HepG2 (cell line): ENCODE data around the gene BCO2.

Experiments
- ADNP ChIP-seq: sonication (generic); formaldehyde crosslinking; IDR thresholded peaks from 2 replicates; pipeline ENCODE4 v1.4.0; 2020; ENCODE audit warnings: missing genetic modification reagents
- CCDC6 ChIP-seq: sonication (generic); formaldehyde crosslinking; IDR thresholded peaks from 2 replicates; pipeline ENCODE4 v1.8.1; 2022; ENCODE audit warnings: mild to moderate bottlenecking, missing genetic modification reagents, moderate library complexity
- FOXA3 ChIP-seq: IDR thresholded peaks from 2 replicates; pipeline ENCODE4 v1.6.1; 2016; ENCODE audit warnings: missing genetic modification reagents, missing compliant biosample characterization
- HINFP ChIP-seq: sonication (generic); formaldehyde crosslinking; IDR thresholded peaks from 2 replicates; pipeline ENCODE4 v1.4.0; 2020; ENCODE audit warnings: low read depth, mild to moderate bottlenecking, missing genetic modification reagents
- PHF8 ChIP-seq: sonication (generic); formaldehyde crosslinking; IDR thresholded peaks from 2 replicates; pipeline ENCODE4 v1.5.0; 2020; ENCODE audit warnings: missing genetic modification reagents
- PITX1 ChIP-seq: sonication (generic); formaldehyde crosslinking; IDR thresholded peaks from 2 replicates; pipeline ENCODE4 v1.5.1; 2020; ENCODE audit warnings: mild to moderate bottlenecking, missing genetic modification reagents
- POLR2A ChIP-seq, 2 experiments: IDR thresholded peaks; 2 replicates each; pipeline ENCODE4 v1.6.1; 2011; ENCODE audit warnings: low read depth in 2 of 2, low read length in 2 of 2, mild to moderate bottlenecking in 1 of 2, moderate library complexity in 1 of 2; ENCODE audit not compliant: insufficient read depth in 1 of 2
- POLR2AphosphoS5 ChIP-seq: IDR thresholded peaks from 2 replicates; pipeline ENCODE4 v1.6.1; 2012; ENCODE audit warnings: low read depth, low read length
- TIGD3 ChIP-seq: sonication (generic); formaldehyde crosslinking; IDR thresholded peaks from 2 replicates; pipeline ENCODE4 v1.5.1; 2020; ENCODE audit warnings: mild to moderate bottlenecking, missing genetic modification reagents, borderline replicate concordance
- ZNF10 ChIP-seq: sonication (generic); formaldehyde crosslinking; IDR thresholded peaks from 2 replicates; pipeline ENCODE4 v1.4.0; 2020; ENCODE audit warnings: mild to moderate bottlenecking, low read depth, missing genetic modification reagents, borderline replicate concordance
- TF ChIP-seq, protein P1 (sequence below): sonication (generic); formaldehyde crosslinking; IDR thresholded peaks from 2 replicates; pipeline ENCODE4 v1.8.0; 2022; ENCODE audit warnings: mild to moderate bottlenecking, missing genetic modification reagents
- TF ChIP-seq, protein P2 (sequence below): sonication (generic); formaldehyde crosslinking; IDR thresholded peaks from 2 replicates; pipeline ENCODE4 v1.8.1; 2023; ENCODE audit warnings: mild to moderate bottlenecking, missing genetic modification reagents
- TF ChIP-seq, protein P3 (sequence below): sonication (generic); formaldehyde crosslinking; IDR thresholded peaks from 2 replicates; pipeline ENCODE4 v1.4.0; 2020; ENCODE audit warnings: missing genetic modification reagents

GRCh38 chr11:112166562-112166961 lies 8.8 kb upstream of the BCO2 start:
- TF ChIP-seq ADNP (CRISPR knock-in tag) = no peak
- TF ChIP-seq, protein P1, sequence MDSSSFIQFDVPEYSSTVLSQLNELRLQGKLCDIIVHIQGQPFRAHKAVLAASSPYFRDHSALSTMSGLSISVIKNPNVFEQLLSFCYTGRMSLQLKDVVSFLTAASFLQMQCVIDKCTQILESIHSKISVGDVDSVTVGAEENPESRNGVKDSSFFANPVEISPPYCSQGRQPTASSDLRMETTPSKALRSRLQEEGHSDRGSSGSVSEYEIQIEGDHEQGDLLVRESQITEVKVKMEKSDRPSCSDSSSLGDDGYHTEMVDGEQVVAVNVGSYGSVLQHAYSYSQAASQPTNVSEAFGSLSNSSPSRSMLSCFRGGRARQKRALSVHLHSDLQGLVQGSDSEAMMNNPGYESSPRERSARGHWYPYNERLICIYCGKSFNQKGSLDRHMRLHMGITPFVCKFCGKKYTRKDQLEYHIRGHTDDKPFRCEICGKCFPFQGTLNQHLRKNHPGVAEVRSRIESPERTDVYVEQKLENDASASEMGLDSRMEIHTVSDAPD = no peak
- TF ChIP-seq, protein P2, sequence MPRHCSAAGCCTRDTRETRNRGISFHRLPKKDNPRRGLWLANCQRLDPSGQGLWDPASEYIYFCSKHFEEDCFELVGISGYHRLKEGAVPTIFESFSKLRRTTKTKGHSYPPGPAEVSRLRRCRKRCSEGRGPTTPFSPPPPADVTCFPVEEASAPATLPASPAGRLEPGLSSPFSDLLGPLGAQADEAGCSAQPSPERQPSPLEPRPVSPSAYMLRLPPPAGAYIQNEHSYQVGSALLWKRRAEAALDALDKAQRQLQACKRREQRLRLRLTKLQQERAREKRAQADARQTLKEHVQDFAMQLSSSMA (CRISPR knock-in tag) = no peak
- TF ChIP-seq POLR2A (IDR thresholded peaks at IDR 0.05; ENCODE audit: insufficient read depth in 1 of 2, low read depth in 2 of 2, low read length in 2 of 2) = no peak
- TF ChIP-seq ZNF10 (CRISPR knock-in tag) = no peak
- TF ChIP-seq CCDC6 (CRISPR knock-in tag) = no peak
- TF ChIP-seq PITX1 (CRISPR knock-in tag) = no peak
- no peak for TF ChIP-seq PHF8 (CRISPR knock-in tag)
- TF ChIP-seq TIGD3 (CRISPR knock-in tag) = no peak
- TF ChIP-seq, protein P3, sequence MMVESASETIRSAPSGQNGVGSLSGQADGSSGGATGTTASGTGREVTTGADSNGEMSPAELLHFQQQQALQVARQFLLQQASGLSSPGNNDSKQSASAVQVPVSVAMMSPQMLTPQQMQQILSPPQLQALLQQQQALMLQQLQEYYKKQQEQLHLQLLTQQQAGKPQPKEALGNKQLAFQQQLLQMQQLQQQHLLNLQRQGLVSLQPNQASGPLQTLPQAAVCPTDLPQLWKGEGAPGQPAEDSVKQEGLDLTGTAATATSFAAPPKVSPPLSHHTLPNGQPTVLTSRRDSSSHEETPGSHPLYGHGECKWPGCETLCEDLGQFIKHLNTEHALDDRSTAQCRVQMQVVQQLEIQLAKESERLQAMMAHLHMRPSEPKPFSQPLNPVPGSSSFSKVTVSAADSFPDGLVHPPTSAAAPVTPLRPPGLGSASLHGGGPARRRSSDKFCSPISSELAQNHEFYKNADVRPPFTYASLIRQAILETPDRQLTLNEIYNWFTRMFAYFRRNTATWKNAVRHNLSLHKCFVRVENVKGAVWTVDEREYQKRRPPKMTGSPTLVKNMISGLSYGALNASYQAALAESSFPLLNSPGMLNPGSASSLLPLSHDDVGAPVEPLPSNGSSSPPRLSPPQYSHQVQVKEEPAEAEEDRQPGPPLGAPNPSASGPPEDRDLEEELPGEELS = no peak
- TF ChIP-seq FOXA3 (CRISPR knock-in tag) = 0 out of 2 replicates have a peak, but pooled peaks have one; percentile 13
- TF ChIP-seq HINFP (CRISPR knock-in tag) = no peak
- TF ChIP-seq POLR2AphosphoS5 = no peak
